Measurements from ENCODE around the gene PALB2. TPM values are rescaled to one million over a fixed set of nuclear protein-coding genes. Genes with fewer than 3 reads are reported as not detected.

PALB2 gene
- total RNA-seq, 1 experiment from 2014 or later: 40.3 TPM

GRCh38 chr16:23678430-23679273, 37.5 kb upstream of the PALB2 start, which contains the start of gene PLK1:
Gene PLK1, plus strand, starts transcription at chr16:23678889. Its CDS starts 44 bp downstream, at chr16:23678933.
- H4K91ac ChIP-seq (ENCODE audit: insufficient read length, low read depth, low read length): peak within 1 kb of the TSS; percentile 34
- peaks cover 29 to 56% (median 37%) of the 10 kb centered on the region in 3 experiments for H3K36me3 Mint-ChIP-seq (ENCODE audit: insufficient read depth in 1 of 3, low read depth in 3 of 3)
- no peaks in the 10 kb centered on the region for H3K27me3 ChIP-seq (ENCODE audit: insufficient read depth, low read length)
- H3K4me3 Mint-ChIP-seq: peak within 1 kb of the TSS; percentile 98 to 100
- no peak within 1 kb of the TSS for H3K56ac ChIP-seq (ENCODE audit: insufficient read length, low read depth, low read length)
- peak within 1 kb of the TSS; percentile 98 for H4K5ac ChIP-seq (ENCODE audit: insufficient read length, low read depth, low read length)
- H3K4me1 Mint-ChIP-seq: peaks cover 18 to 24% of the 10 kb centered on the region in 2 experiments
- no peaks in the 10 kb centered on the region for H3K9me3 ChIP-seq (ENCODE audit: control insufficient read depth, low read depth, low read length)
- peak within 1 kb of the TSS; percentile 100 for H3K4me2 ChIP-seq (ENCODE audit: insufficient read depth, insufficient read length, low read length)
- H2BK15ac ChIP-seq (ENCODE audit: low read depth, low read length): no peak within 1 kb of the TSS; the same call in 1 of the 2 replicates
- H3K79me1 ChIP-seq (ENCODE audit: insufficient read depth, low read depth, low read length, poor library complexity, severe bottlenecking): peaks cover 18% of the 10 kb centered on the region
- no CpG with 5 or more reads among the region's 75 CpGs for WGBS (ENCODE audit: extremely low coverage, insufficient read length, low lambda C conversion rate)
- peak within 1 kb of the TSS; percentile 93 for H3K14ac ChIP-seq (ENCODE audit: insufficient read depth, low read length)
- no peak within 1 kb of the TSS for H4K8ac ChIP-seq (replicated peaks; ENCODE audit: insufficient read length, low read depth, low read length)
- peak within 1 kb of the TSS; percentile 87 for H3K27ac ChIP-seq (ENCODE audit: insufficient read length, low read depth, low read length)
- peak within 1 kb of the TSS; percentile 91 for H3K9ac ChIP-seq (ENCODE audit: extremely low read depth, insufficient read length, low read length)
- peak within 1 kb of the TSS; percentile 65 for H3K18ac ChIP-seq (ENCODE audit: insufficient read length, low read depth, low read length)
- H3K79me2 ChIP-seq (ENCODE audit: insufficient read depth, low read length): peaks cover 23% of the 10 kb centered on the region; the same call in 1 of the 2 replicates
- H3K9me3 Mint-ChIP-seq: no peaks in the 10 kb centered on the region
- no peaks in the 10 kb centered on the region; the same call in 1 of the 2 replicates for H3K4me1 ChIP-seq (ENCODE audit: insufficient read depth, low read length)
- no peak within 1 kb of the TSS for H2BK12ac ChIP-seq (ENCODE audit: insufficient read length, low read depth, low read length)
- H2AK5ac ChIP-seq (ENCODE audit: insufficient read length, low read length): no peak within 1 kb of the TSS
- H3K23me2 ChIP-seq (ENCODE audit: insufficient read length, low read depth, low read length, poor library complexity, severe bottlenecking): peaks cover 12% of the 10 kb centered on the region
- H2BK5ac ChIP-seq (ENCODE audit: insufficient read length, low read length): no peak within 1 kb of the TSS
- peak; percentile 57 for TF ChIP-seq CTCF (conservative IDR thresholded peaks at IDR 0.05)
- no peaks in the 10 kb centered on the region for H4K20me1 ChIP-seq (ENCODE audit: control insufficient read depth, insufficient read depth, insufficient read length)
- no peak within 1 kb of the TSS for H2BK20ac ChIP-seq (ENCODE audit: low read depth, low read length, poor library complexity, severe bottlenecking)
- H3K4ac ChIP-seq (ENCODE audit: low read depth, low read length): no peak within 1 kb of the TSS; the same call in 1 of the 2 replicates
- peak within 1 kb of the TSS; percentile 95 to 97 (median 96) for H3K27ac Mint-ChIP-seq
- no peak within 1 kb of the TSS for H3K23ac ChIP-seq (ENCODE audit: insufficient read length, low read depth, low read length)
- H3K27me3 Mint-ChIP-seq (ENCODE audit: low read depth): no peaks in the 10 kb centered on the region; the same call in 1 of the 2 replicates
- no peak within 1 kb of the TSS for H3T11ph ChIP-seq (ENCODE audit: low read length)
- peak; percentile 92 for DNase-seq
- no peak within 1 kb of the TSS for H2BK120ac ChIP-seq (ENCODE audit: low read depth, low read length, poor library complexity, severe bottlenecking)
- H2AFZ ChIP-seq (ENCODE audit: low read length): no peak within 1 kb of the TSS
